ENCODE measurements around the gene LKAAEAR1.

The LKAAEAR1 gene

GRCh38 chr20:64080813-64081623 lies 3.2 kb downstream of the LKAAEAR1 start:
- DNase-seq, result no peak

- DNase-seq, result peak in 3 of 56 donors; percentile 38 to 64 (median 56)
Observed at GRCh38 chr20:64080013-64080812, 4.0 kb downstream of the LKAAEAR1 start, which contains the start of gene OPRL1. OPRL1 (plus strand) TSS chr20:64080082; CDS start chr20:64092721, 12,639 bp downstream.

GRCh38 chr20:64079273-64080012 lies 4.8 kb downstream of the LKAAEAR1 start, which contains the start of gene RGS19:
RGS19 (minus strand) TSS chr20:64079518; CDS start chr20:64076886, 2,632 bp downstream.
- DNase-seq, result peak in 33 of 56 donors; percentile 26 to 78 (median 60)

- no peak for DNase-seq
Observed at GRCh38 chr20:64078934-64079272, 5.3 kb downstream of the LKAAEAR1 start.

- peak in 1 of 56 donors; percentile 5 for DNase-seq
Observed at GRCh38 chr20:64077876-64078551, 6.2 kb downstream of the LKAAEAR1 start.

- DNase-seq, result no peak
Observed at GRCh38 chr20:64077541-64077875, 6.7 kb downstream of the LKAAEAR1 start.

- peak in 5 of 56 donors; percentile 7 to 35 (median 23) for DNase-seq
Observed at GRCh38 chr20:64077094-64077493, 7.1 kb downstream of the LKAAEAR1 start.

- no peak for DNase-seq
Observed at GRCh38 chr20:64076061-64076997, 7.9 kb downstream of the LKAAEAR1 start.

GRCh38 chr20:64075556-64075955 lies 8.6 kb downstream of the LKAAEAR1 start:
- no peak for DNase-seq

- DNase-seq, result no peak
Observed at GRCh38 chr20:64074963-64075362, 9.2 kb downstream of the LKAAEAR1 start.

- no peak for DNase-seq
Observed at GRCh38 chr20:64074184-64074789, 9.9 kb downstream of the LKAAEAR1 start.

GRCh38 chr20:64073476-64074183 lies 10.6 kb downstream of the LKAAEAR1 start:
- no peak for DNase-seq

- no peak for DNase-seq
Observed at GRCh38 chr20:64072498-64073063, 11.6 kb downstream of the LKAAEAR1 start.

- no peak for DNase-seq
Observed at GRCh38 chr20:64071341-64072332, 12.6 kb downstream of the LKAAEAR1 start.

GRCh38 chr20:64070244-64070993 lies 13.8 kb downstream of the LKAAEAR1 start:
- DNase-seq, result no peak

GRCh38 chr20:64069614-64070243 lies 14.5 kb downstream of the LKAAEAR1 start:
- no peak for DNase-seq

All from amygdala (tissue), 56 donors.